Breast epithelium (tissue), 4 donors: ENCODE measurements around the gene FAIM2. TPM values are rescaled to one million over a fixed set of nuclear protein-coding genes. Genes with fewer than 3 reads are reported as not detected.

Experiments
- DNase-seq, 2 donors: peaks; one replicate each; pipeline ENCODE4 v3.0.0-alpha.2; 2019; ENCODE audit warnings: low spot score in 2 of 2
- H3K27ac ChIP-seq, 2 donors: fragments of 200-600 bp; sonication (generic) in 1 of 2; one replicate each; pipeline ENCODE4 v1.5.1; 2016 to 2019; ENCODE audit warnings: mild to moderate bottlenecking in 1 of 2
- H3K27me3 ChIP-seq, 2 donors: fragments of 200-600 bp; sonication (generic) in 1 of 2; one replicate each; pipeline versions ENCODE4 v1.5.1 to v1.6.0; 2017 to 2019; ENCODE audit warnings: control low read depth in 1 of 2, mild to moderate bottlenecking in 1 of 2
- H3K36me3 ChIP-seq: fragments of 200-600 bp; one replicate; pipeline ENCODE4 v1.5.1; 2019
- H3K4me1 ChIP-seq, 2 donors: fragments of 200-600 bp; sonication (generic); one replicate each; pipeline ENCODE4 v1.5.1; 2016 to 2019; ENCODE audit warnings: control low read depth in 1 of 2
- H3K4me3 ChIP-seq, 3 donors: fragments of 200-600 bp; sonication (generic); 1 replicate in 2 of 3; 2 replicates in 1 of 3; pipeline ENCODE4 v1.5.1; 2016 to 2019; ENCODE audit warnings: mild to moderate bottlenecking in 3 of 3, moderate library complexity in 2 of 3
- H3K9me3 ChIP-seq, 2 donors: fragments of 200-600 bp; sonication (generic) in 1 of 2; one replicate each; pipeline ENCODE4 v1.5.1; 2016 to 2019; ENCODE audit warnings: control low read depth in 1 of 2
- POLR2A ChIP-seq: fragments of 450-650 bp; IDR thresholded peaks from one replicate; pipeline ENCODE4 v1.6.1; 2016; ENCODE audit warnings: antibody characterized with exemption, mild to moderate bottlenecking, moderate library complexity
- POLR2AphosphoS5 ChIP-seq, 3 donors: sonication (generic); formaldehyde crosslinking; IDR thresholded peaks; one replicate each; pipeline ENCODE4 v1.6.1; 2017; ENCODE audit warnings: antibody characterized with exemption in 3 of 3
- intact Hi-C: fragments of 100-400 bp; cut with DNase I; formaldehyde crosslinking; loops from one replicate; pipeline ENCODE4 v1.15.1; 2023; ENCODE audit warnings: low total_unique reads
- total RNA-seq, 3 donors: library from RNA; depleted of rRNA; stranded (reverse); fragments of >200 nt; gene quantifications; one replicate each; pipeline ENCODE4 v1.1.0, GENCODE V29; 2016
- TF ChIP-seq, protein P1 (sequence below), 3 donors: fragments of 450-650 bp; IDR thresholded peaks; one replicate each; pipeline ENCODE4 v1.5.1; 2016 to 2017; ENCODE audit warnings: antibody characterized with exemption in 3 of 3, mild to moderate bottlenecking in 3 of 3, moderate library complexity in 3 of 3

Gene FAIM2
- total RNA-seq: 1 to 10 TPM in 2 of 3 donors, under 1 TPM in 1; 0.64 to 1.9 (median 1.3) TPM

DNA sequence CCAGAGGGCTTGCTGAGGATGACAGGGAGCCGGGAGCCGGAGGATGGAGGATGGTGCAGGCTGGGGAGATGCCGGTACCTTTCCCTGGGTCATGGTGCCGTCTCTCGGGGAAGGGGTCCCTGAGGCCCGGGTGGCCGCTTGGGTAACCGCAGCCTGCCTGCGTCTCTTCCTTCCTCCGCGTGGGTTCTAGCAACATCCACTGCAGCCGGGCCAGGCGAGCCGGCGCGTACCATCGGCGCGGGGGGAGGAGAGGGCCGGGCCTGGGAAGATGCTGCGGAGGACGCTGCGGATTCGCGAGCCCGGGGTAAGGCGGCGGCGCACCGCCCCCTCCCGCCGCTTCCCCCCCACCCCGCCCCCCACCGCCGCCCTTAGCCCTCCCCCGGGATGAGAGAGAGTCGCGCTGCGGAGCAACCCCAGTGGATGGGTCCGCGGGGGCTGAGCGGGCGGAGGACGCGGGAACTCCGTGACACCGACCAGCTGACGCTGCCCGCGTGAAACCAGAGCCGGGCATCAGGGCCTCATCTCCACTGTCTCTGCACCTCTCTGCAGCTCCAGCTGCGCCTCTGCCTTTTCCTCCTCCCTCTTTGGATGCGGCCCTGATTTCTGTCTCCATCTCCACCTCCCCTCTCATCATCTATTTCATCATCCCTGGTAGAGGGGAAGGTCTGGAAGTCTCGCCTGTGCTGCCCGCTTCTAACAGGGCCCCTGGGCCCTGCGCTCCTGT lies at the start of gene FAIM2:
Gene FAIM2 (minus strand): TSS at position 201 of the 724 bp plus-strand sequence. CDS start 108 bp downstream, at position 93.
- H3K9me3 ChIP-seq: no peaks in the 10 kb centered on the region
- H3K4me1 ChIP-seq: no peaks in the 10 kb centered on the region
- H3K4me3 ChIP-seq: peak within 1 kb of the TSS; percentile 32 to 72 (median 49)
- H3K27ac ChIP-seq: peak within 1 kb of the TSS in 1 of 2 donors; percentile 74
- peaks cover 0 to 5% of the 10 kb centered on the region in 2 donors for H3K27me3 ChIP-seq
- no peaks in the 10 kb centered on the region for H3K36me3 ChIP-seq
- DNase-seq: no peak
- no peak for TF ChIP-seq POLR2AphosphoS5 (IDR thresholded peaks at IDR 0.05)
- intact Hi-C loops: no loop called here

DNA sequence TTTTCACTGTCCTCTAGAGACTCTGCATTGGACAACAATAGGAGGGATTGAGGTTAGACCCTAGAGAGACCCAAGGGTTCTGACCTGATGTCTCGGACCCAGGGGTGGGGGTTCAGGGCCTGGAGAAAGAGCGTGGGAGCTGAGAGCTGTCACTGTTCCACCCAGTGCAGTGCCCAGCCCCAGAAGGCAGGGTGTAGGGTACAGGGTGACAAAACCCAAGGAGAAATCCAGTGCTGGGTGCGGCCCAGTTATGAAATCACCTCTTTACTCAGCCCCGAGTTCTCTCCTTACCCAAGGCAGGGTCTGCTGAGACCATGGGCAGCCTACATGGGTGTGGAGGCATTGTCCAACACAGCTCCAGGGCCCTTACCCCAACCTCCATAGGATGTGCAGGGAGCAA lies 49.5 kb upstream of the FAIM2 start:
- peak in 1 of 2 donors; percentile 2 for DNase-seq
- Histone ChIP-seq H3K36me3 (no peaks in the 10 kb centered on the region), H3K4me1 (peaks cover 0 to 4% of the 10 kb centered on the region in 2 donors), H3K27ac (no peak overlapping the region), H3K9me3 (no peaks in the 10 kb centered on the region), H3K27me3 (peaks cover 4 to 20% of the 10 kb centered on the region in 2 donors), H3K4me3 (no peak overlapping the region)
- no peak for TF ChIP-seq POLR2AphosphoS5 (IDR thresholded peaks at IDR 0.05)
- TF ChIP-seq, protein P1, sequence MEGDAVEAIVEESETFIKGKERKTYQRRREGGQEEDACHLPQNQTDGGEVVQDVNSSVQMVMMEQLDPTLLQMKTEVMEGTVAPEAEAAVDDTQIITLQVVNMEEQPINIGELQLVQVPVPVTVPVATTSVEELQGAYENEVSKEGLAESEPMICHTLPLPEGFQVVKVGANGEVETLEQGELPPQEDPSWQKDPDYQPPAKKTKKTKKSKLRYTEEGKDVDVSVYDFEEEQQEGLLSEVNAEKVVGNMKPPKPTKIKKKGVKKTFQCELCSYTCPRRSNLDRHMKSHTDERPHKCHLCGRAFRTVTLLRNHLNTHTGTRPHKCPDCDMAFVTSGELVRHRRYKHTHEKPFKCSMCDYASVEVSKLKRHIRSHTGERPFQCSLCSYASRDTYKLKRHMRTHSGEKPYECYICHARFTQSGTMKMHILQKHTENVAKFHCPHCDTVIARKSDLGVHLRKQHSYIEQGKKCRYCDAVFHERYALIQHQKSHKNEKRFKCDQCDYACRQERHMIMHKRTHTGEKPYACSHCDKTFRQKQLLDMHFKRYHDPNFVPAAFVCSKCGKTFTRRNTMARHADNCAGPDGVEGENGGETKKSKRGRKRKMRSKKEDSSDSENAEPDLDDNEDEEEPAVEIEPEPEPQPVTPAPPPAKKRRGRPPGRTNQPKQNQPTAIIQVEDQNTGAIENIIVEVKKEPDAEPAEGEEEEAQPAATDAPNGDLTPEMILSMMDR (IDR thresholded peaks at IDR 0.05): no peak
- TF ChIP-seq POLR2A: no peak
- intact Hi-C loops: loop anchor here (1.0 kb wide), 1 partner anchor 21 kb away; no protein-coding TSS in a partner anchor

DNA sequence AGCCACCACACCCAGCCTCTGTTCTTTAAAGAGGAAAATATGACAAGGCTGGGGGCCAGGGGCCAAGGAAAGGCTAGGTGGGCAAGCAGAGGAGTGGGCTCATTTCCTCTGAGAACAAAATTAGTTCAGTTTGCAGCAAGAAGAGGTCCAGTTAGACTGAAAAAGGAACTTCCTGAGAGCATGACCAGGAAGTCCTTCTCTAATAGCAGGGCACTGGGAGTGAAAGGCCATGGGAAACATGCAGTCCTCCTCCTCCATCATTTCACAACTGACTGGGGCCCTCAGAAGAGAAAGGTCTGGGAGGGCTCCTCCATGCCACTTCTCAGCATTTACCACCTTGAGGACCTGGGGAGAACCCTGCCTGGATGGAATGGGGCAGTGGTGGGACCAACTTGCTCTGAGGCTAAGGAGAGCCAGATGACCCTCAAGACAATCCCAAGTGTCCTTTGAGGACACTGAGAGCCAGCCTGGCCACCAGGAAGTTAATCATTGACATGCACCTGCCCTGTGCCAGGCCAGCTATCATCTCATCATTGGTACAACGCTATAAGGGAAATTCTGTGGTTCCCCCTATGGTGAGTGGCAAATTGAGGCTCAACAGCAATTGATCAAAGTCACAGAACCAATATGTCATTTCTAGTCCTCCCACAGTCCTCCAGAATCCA lies 48.8 kb upstream of the FAIM2 start:
- TF ChIP-seq, protein P1 (IDR thresholded peaks at IDR 0.05): no peak
- TF ChIP-seq POLR2A: no peak
- no peak for TF ChIP-seq POLR2AphosphoS5 (IDR thresholded peaks at IDR 0.05)
- H3K27ac ChIP-seq: no peak overlapping the region
- peaks cover 4 to 20% of the 10 kb centered on the region in 2 donors for H3K27me3 ChIP-seq
- no peaks in the 10 kb centered on the region for H3K36me3 ChIP-seq
- H3K4me3 ChIP-seq: no peak overlapping the region
- intact Hi-C loops: loop anchor here (1.0 kb wide), 1 partner anchor 22 kb away; no protein-coding TSS in a partner anchor
- DNase-seq: peak in 1 of 2 donors; percentile 38
- peaks cover 0 to 4% of the 10 kb centered on the region in 2 donors for H3K4me1 ChIP-seq
- no peaks in the 10 kb centered on the region for H3K9me3 ChIP-seq

DNA sequence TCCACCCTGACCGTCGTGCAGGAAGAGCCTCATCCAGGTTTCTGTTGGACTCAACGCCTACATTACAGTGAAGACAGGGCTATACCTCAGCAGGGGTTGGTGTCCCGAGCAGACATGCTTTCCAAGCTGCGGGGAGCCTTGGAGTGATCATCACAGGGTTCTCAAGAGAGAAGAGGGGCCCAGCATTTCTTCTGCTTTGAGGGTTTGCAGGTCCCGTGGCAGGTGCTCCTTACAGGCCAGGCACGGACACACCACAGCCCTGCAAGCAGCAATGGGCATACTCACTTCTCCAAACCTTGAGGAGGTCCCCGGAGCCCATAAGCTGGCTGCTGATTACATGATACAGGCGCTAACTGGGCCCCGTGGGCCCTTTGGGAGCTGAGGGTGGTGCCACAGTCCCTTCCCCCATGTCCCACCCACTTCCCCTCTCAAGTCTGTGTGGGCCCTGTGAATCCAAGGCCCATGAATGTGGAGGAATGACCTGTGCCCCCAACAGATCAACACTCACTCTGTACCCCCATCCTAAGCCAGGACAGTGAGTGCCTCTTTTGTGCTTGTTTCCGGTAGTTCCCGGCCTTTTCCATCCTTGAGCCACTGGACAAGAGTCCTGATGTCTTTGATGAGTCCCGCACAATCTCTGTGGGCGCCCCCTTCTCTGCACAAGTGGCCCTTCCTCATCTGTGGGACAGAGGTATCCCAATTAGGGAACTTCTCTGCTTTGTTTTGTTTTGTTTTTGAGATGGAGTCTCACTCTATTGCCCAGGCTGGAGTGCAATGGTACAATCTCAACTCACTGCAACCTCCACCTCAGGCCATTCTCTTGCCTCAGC lies 47.9 kb upstream of the FAIM2 start:
- intact Hi-C loops: no loop called here
- no peak for TF ChIP-seq POLR2A
- TF ChIP-seq, protein P1 (IDR thresholded peaks at IDR 0.05): no peak
- no peak for TF ChIP-seq POLR2AphosphoS5 (IDR thresholded peaks at IDR 0.05)
- Histone ChIP-seq H3K4me1 (peaks cover 0 to 4% of the 10 kb centered on the region in 2 donors), H3K36me3 (no peaks in the 10 kb centered on the region), H3K27ac (no peak overlapping the region), H3K4me3 (no peak overlapping the region), H3K9me3 (no peaks in the 10 kb centered on the region), H3K27me3 (peaks cover 4 to 20% of the 10 kb centered on the region in 2 donors)
- peak in 1 of 2 donors; percentile 45 for DNase-seq
